OCI-LY1 (cell line): ENCODE data around the gene MTHFD1.

ENCODE experiments used
- EZH2 ChIP-seq: fragments of 200-600 bp; sonication (generic), shearing (Covaris generic); IDR thresholded peaks from 2 replicates; pipeline ENCODE4 v1.8.0; 2017; ENCODE audit warnings: borderline replicate concordance, mixed run types, mild to moderate bottlenecking, antibody characterized with exemption, low read length, moderate library complexity, mixed read lengths
- TF ChIP-seq, protein P1 (sequence below): fragments of 200-600 bp; sonication (generic), shearing (Covaris generic); IDR thresholded peaks from 2 replicates; pipeline ENCODE4 v1.5.1; 2017; ENCODE audit warnings: mild to moderate bottlenecking, antibody characterized with exemption, low read length, moderate library complexity, mixed read lengths

DNA sequence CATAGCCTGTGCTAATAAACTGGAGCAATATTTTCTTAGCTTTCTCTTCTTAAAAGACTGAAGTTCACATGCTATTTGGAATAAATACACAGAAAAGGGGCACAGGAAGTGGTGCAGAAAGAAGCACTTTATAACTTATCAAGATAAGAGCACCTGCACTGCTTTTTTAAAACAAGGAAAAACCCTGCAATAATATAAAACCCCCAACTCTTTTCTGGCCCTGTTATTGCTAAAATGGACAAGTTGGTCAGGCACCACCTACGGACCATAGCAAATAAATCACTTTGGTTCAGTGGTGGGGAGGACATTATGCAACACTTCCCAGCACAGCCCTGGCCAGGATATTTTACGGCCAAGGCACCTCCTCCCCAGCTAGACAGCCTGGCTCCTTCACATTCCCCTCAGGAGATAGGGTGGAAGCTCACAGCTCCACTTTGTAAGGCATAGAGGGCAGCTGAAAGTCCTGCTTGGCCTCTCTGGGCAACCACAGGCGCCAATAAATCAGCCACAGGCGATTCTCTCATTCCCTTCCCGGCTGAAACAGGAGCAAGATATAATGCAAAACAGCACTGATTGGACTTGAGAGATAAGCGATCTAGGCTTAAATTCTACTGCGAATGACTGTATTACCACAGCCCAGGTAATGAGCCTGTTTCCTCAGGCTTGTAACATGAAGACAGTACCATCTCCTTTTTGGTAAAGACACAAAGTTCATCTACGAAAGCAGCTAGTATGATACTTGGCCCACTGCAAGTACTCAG lies 113.4 kb downstream of the MTHFD1 start:
- TF ChIP-seq, protein P1, sequence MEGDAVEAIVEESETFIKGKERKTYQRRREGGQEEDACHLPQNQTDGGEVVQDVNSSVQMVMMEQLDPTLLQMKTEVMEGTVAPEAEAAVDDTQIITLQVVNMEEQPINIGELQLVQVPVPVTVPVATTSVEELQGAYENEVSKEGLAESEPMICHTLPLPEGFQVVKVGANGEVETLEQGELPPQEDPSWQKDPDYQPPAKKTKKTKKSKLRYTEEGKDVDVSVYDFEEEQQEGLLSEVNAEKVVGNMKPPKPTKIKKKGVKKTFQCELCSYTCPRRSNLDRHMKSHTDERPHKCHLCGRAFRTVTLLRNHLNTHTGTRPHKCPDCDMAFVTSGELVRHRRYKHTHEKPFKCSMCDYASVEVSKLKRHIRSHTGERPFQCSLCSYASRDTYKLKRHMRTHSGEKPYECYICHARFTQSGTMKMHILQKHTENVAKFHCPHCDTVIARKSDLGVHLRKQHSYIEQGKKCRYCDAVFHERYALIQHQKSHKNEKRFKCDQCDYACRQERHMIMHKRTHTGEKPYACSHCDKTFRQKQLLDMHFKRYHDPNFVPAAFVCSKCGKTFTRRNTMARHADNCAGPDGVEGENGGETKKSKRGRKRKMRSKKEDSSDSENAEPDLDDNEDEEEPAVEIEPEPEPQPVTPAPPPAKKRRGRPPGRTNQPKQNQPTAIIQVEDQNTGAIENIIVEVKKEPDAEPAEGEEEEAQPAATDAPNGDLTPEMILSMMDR, result no peak
- TF ChIP-seq EZH2, result no peak
